OCI-LY7 (cell line): ENCODE data around the gene ABCC1.

Experiments used
- EZH2phosphoT487 ChIP-seq: fragments of 200-600 bp; sonication (generic); IDR thresholded peaks from 2 replicates; pipeline ENCODE4 v1.6.1; 2018; ENCODE audit warnings: low read depth, borderline replicate concordance, mild to moderate bottlenecking, mixed run types, antibody characterized with exemption, low read length, moderate library complexity, mixed read lengths
- TF ChIP-seq, protein P1 (sequence below): fragments of 200-600 bp; sonication (generic); conservative IDR thresholded peaks from 2 replicates; pipeline ENCODE4 v1.5.1; 2014; ENCODE audit warnings: mild to moderate bottlenecking, antibody characterized with exemption, low read length, moderate library complexity, mixed read lengths

DNA sequence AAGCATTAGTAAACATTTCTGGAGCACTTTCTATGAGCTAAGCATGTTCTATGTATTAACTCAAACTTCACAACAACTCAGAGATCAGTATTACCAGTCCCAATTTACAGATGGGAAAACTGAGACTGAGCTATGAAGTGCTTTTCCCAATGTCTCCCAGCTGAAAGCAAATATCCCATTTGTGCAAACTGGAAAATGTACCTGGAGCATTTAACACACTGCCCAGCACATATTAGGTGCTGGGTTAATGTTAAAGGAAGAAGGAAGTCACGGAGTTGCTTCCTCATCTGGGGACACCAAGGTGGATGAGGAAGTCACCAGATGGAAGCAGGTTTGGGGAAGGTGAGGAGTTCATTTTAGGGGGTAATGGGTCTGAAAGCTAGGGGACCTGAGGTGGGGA lies 207.8 kb downstream of the ABCC1 start:
- TF ChIP-seq, protein P1, sequence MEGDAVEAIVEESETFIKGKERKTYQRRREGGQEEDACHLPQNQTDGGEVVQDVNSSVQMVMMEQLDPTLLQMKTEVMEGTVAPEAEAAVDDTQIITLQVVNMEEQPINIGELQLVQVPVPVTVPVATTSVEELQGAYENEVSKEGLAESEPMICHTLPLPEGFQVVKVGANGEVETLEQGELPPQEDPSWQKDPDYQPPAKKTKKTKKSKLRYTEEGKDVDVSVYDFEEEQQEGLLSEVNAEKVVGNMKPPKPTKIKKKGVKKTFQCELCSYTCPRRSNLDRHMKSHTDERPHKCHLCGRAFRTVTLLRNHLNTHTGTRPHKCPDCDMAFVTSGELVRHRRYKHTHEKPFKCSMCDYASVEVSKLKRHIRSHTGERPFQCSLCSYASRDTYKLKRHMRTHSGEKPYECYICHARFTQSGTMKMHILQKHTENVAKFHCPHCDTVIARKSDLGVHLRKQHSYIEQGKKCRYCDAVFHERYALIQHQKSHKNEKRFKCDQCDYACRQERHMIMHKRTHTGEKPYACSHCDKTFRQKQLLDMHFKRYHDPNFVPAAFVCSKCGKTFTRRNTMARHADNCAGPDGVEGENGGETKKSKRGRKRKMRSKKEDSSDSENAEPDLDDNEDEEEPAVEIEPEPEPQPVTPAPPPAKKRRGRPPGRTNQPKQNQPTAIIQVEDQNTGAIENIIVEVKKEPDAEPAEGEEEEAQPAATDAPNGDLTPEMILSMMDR: no peak
- TF ChIP-seq EZH2phosphoT487: no peak
